ENCODE data around the gene PCA3.

The PCA3 gene

GRCh38 chr9:76835571-76836283, 71.5 kb downstream of the PCA3 start:
- peak; percentile 77 for DNase-seq

Data from kidney glomerular epithelial cell (primary cell).